ENCODE results near the gene OSBP.

Gene OSBP

DNA sequence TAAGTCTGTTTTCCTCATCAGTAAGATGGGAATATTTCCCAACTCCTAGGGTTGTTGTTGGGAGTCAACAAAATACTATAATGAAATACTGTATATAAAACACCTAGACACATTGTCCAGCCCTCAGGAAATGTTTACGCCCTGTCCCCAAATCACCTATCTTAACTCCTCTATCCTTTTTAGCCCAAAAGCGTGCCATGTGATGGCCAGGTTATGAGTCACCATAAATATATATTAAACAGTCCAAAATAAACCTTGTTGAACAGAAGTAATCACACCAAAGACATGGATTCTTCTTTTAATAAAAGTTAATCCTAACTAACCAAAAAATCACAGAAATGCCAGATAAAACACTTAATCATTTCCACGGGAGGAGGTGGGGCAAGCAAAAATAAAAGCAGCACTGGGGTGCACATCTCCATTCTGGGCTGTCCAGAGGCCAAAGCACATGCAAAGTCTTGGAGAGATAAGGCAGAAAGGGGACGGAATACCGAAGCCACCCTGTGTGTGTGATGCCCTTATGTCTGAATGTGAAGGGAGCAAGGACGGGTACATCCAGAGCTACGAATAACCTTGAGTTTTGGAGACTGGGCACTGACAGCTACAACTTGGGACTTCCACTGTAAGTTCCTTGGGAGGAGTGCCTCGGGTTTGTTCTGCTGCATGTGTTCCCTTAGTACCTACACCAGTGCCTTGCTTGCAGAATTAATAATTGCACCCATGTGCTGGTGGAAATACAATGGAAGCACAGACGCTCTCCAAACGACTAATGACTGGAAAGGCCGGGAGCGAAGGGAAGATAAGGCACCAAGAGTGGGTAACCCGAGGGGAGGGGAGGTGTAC, 1.1 kb downstream of the OSBP start:
- H3K4me2 ChIP-seq (ENCODE audit: low read length): peak overlapping the region; percentile 87
- H3K79me2 ChIP-seq (ENCODE audit: insufficient read depth, low read length): peaks cover 30% of the 10 kb centered on the region
- peaks cover 22% of the 10 kb centered on the region for H3K36me3 ChIP-seq (ENCODE audit: insufficient read depth, low read length)
- H4K20me1 ChIP-seq (ENCODE audit: insufficient read depth, low read length): no peaks in the 10 kb centered on the region
- H3F3A ChIP-seq (ENCODE audit: insufficient read depth, low read length): no peaks in the 10 kb centered on the region
- peaks cover 40% of the 10 kb centered on the region for H3K4me1 ChIP-seq (ENCODE audit: insufficient read depth, low read length, severe bottlenecking)
- H2AFZ ChIP-seq (ENCODE audit: low read length): no peak overlapping the region
- TF ChIP-seq CTCF (IDR thresholded peaks at IDR 0.05; ENCODE audit: low read length): no peak
- H3K27me3 ChIP-seq (ENCODE audit: insufficient read depth, low read length): no peaks in the 10 kb centered on the region
- H3K9me2 ChIP-seq (ENCODE audit: low read depth, low read length): no peaks in the 10 kb centered on the region
- H3K9me3 ChIP-seq (ENCODE audit: low read length): no peaks in the 10 kb centered on the region
- peak overlapping the region; percentile 71 for H3K9ac ChIP-seq (ENCODE audit: low read length)
- H3K27ac ChIP-seq (ENCODE audit: low read depth, low read length, poor library complexity, severe bottlenecking): no peak overlapping the region
- H3K4me3 ChIP-seq (ENCODE audit: low read depth, low read length, poor library complexity, severe bottlenecking): peak overlapping the region; percentile 72

GRCh38 chr11:59611570-59612565, 3.7 kb downstream of the OSBP start:
- Histone ChIP-seq H3K4me3 (ENCODE audit: low read depth, low read length, poor library complexity, severe bottlenecking) (no peak overlapping the region), H3K4me2 (ENCODE audit: low read length) (no peak overlapping the region), H4K20me1 (ENCODE audit: insufficient read depth, low read length) (no peaks in the 10 kb centered on the region), H3K9ac (ENCODE audit: low read length) (no peak overlapping the region), H3F3A (ENCODE audit: insufficient read depth, low read length) (no peaks in the 10 kb centered on the region), H3K9me3 (ENCODE audit: low read length) (no peaks in the 10 kb centered on the region), H3K9me2 (ENCODE audit: low read depth, low read length) (no peaks in the 10 kb centered on the region), H3K27ac (ENCODE audit: low read depth, low read length, poor library complexity, severe bottlenecking) (no peak overlapping the region), H3K4me1 (ENCODE audit: insufficient read depth, low read length, severe bottlenecking) (peaks cover 35% of the 10 kb centered on the region), H3K27me3 (ENCODE audit: insufficient read depth, low read length) (no peaks in the 10 kb centered on the region), H3K79me2 (ENCODE audit: insufficient read depth, low read length) (peaks cover 30% of the 10 kb centered on the region), H3K36me3 (ENCODE audit: insufficient read depth, low read length) (peaks cover 48% of the 10 kb centered on the region), H2AFZ (ENCODE audit: low read length) (no peak overlapping the region)
- no peak for TF ChIP-seq CTCF (IDR thresholded peaks at IDR 0.05; ENCODE audit: low read length)
- TF ChIP-seq EZH2 (IDR thresholded peaks at IDR 0.05; ENCODE audit: borderline replicate concordance, low read length): no peak

DNA sequence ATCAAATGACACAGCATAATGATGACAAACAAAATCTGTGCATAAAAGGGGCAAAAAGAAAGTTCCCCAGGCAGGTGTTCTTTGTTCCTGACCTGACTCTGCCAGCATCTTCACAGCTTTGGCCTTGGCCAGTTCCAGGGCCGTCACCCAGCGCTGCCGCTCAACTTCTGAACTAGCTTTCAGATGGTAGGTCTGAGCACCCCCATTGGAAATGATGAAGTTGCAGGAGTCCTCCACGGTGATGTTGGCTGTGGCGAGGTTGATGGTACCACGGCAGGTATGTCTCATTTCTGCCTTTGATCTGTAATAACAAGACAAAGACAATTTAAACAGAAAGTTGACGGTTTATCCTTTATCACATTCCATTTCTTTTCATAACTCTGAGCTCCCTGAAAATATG, 5.3 kb downstream of the OSBP start:
- Histone ChIP-seq H3K4me1 (ENCODE audit: insufficient read depth, low read length, severe bottlenecking) (peaks cover 28% of the 10 kb centered on the region), H3K9me3 (ENCODE audit: low read length) (no peaks in the 10 kb centered on the region), H3F3A (ENCODE audit: insufficient read depth, low read length) (no peaks in the 10 kb centered on the region), H2AFZ (ENCODE audit: low read length) (no peak overlapping the region), H3K4me3 (ENCODE audit: low read depth, low read length, poor library complexity, severe bottlenecking) (no peak overlapping the region), H3K27ac (ENCODE audit: low read depth, low read length, poor library complexity, severe bottlenecking) (no peak overlapping the region), H3K36me3 (ENCODE audit: insufficient read depth, low read length) (peaks cover 64% of the 10 kb centered on the region), H3K9me2 (ENCODE audit: low read depth, low read length) (no peaks in the 10 kb centered on the region), H3K4me2 (ENCODE audit: low read length) (no peak overlapping the region), H4K20me1 (ENCODE audit: insufficient read depth, low read length) (no peaks in the 10 kb centered on the region), H3K79me2 (ENCODE audit: insufficient read depth, low read length) (peaks cover 30% of the 10 kb centered on the region), H3K27me3 (ENCODE audit: insufficient read depth, low read length) (no peaks in the 10 kb centered on the region), H3K9ac (ENCODE audit: low read length) (no peak overlapping the region)
- TF ChIP-seq CTCF (IDR thresholded peaks at IDR 0.05; ENCODE audit: low read length): no peak
- no peak for TF ChIP-seq EZH2 (IDR thresholded peaks at IDR 0.05; ENCODE audit: borderline replicate concordance, low read length)

Measured in OCI-LY1 (cell line).